Neutrophil (primary cell): ENCODE results near the gene ABCB11.

Experiments used
- H3K27ac ChIP-seq: fragments of 200-600 bp; sonication (generic); 2 replicates; pipeline ENCODE4 v1.5.1; 2016; ENCODE audit warnings: mild to moderate bottlenecking, moderate library complexity
- H3K27me3 ChIP-seq: fragments of 200-600 bp; sonication (generic); 2 replicates; pipeline ENCODE4 v1.6.0; 2016; ENCODE audit warnings: mild to moderate bottlenecking
- H3K36me3 ChIP-seq: fragments of 200-600 bp; sonication (generic); 2 replicates; pipeline ENCODE4 v1.5.1; 2017
- H3K4me1 ChIP-seq, 2 experiments: fragments of 200-600 bp in 1 of 2; sonication (generic) in 1 of 2; 1 replicate in 1 of 2; 2 replicates in 1 of 2; pipeline versions ENCODE4 v1.5.1 to v1.6.1; 2013 to 2016; ENCODE audit warnings: low read depth in 1 of 2, low read length in 1 of 2, mild to moderate bottlenecking in 1 of 2, moderate library complexity in 1 of 2; ENCODE audit not compliant: control insufficient read depth in 1 of 2, insufficient read depth in 1 of 2
- H3K4me3 ChIP-seq, 2 experiments: fragments of 200-600 bp in 1 of 2; sonication (generic) in 1 of 2; 1 replicate in 1 of 2; 2 replicates in 1 of 2; pipeline ENCODE4 v1.5.1; 2013 to 2016; ENCODE audit warnings: low read depth in 1 of 2, low read length in 1 of 2, mild to moderate bottlenecking in 1 of 2, moderate library complexity in 1 of 2
- H3K9me3 ChIP-seq: fragments of 200-600 bp; sonication (generic); 2 replicates; pipeline ENCODE4 v1.5.1; 2016
- TF ChIP-seq, protein P1 (sequence below): fragments of 200-600 bp; sonication (generic); IDR thresholded peaks from 2 replicates; pipeline ENCODE4 v1.5.1; 2016; ENCODE audit warnings: antibody characterized with exemption

ABCB11 gene

DNA sequence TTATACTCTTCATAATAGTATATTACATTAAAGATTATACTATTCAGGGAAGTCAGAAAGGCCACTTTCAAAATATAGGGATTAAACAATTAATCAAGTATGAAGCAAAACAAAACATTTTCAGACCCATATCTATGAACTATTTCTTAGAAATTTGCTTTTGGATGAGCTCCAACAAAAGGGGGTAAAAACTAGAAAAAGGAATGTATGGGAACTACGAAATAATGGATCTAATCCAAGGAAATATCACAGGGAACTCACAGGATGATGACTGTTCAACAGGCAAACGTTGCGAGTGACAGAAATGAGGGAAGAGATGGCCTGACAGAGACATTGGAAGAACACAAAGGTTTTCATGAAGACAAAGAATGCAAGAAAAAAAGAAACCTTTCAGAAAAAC lies 102.1 kb downstream of the ABCB11 start:
- H3K36me3 ChIP-seq: no peaks in the 10 kb centered on the region

DNA sequence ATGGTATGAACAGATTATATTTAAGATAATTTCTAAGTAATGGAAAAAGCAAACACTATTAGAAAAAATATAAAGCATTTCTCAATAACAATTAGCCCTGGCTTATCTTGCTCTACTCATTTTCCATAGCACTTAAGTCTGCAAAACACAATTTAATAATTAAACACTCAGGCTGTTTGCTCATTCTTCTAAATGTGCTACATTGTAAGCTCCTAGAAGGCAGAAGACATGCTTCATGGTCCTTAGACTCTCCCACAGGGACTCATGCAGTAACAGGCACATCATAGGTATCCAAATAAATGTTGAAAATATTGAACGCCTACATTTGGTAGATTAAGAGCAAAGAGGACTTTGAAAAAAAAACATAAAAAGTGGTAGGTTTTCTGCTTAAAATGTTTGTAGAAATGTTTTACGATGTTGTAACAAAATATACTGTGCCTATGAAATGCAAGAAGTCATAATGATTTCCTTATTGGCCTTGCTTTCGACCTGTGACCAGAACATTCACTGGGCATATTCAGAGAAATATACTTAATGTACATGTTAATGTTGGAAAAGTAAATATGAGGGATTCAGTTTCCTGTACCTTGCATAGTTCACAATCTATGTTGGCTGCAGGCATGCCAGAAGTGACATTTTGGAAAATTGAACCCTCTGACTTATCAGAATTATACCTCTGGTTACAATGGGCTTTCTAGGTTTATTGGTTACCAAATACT lies 102.9 kb downstream of the ABCB11 start:
- no peaks in the 10 kb centered on the region for H3K36me3 ChIP-seq

More for the DNA sequence above, 102.1 kb downstream of the ABCB11 start:
- Histone ChIP-seq H3K4me1 (no peaks in the 10 kb centered on the region), H3K9me3 (no peaks in the 10 kb centered on the region), H3K27ac (no peak overlapping the region), H3K4me3 (no peak overlapping the region), H3K27me3 (peaks cover 7% of the 10 kb centered on the region)
- TF ChIP-seq, protein P1, sequence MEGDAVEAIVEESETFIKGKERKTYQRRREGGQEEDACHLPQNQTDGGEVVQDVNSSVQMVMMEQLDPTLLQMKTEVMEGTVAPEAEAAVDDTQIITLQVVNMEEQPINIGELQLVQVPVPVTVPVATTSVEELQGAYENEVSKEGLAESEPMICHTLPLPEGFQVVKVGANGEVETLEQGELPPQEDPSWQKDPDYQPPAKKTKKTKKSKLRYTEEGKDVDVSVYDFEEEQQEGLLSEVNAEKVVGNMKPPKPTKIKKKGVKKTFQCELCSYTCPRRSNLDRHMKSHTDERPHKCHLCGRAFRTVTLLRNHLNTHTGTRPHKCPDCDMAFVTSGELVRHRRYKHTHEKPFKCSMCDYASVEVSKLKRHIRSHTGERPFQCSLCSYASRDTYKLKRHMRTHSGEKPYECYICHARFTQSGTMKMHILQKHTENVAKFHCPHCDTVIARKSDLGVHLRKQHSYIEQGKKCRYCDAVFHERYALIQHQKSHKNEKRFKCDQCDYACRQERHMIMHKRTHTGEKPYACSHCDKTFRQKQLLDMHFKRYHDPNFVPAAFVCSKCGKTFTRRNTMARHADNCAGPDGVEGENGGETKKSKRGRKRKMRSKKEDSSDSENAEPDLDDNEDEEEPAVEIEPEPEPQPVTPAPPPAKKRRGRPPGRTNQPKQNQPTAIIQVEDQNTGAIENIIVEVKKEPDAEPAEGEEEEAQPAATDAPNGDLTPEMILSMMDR: no peak

DNA sequence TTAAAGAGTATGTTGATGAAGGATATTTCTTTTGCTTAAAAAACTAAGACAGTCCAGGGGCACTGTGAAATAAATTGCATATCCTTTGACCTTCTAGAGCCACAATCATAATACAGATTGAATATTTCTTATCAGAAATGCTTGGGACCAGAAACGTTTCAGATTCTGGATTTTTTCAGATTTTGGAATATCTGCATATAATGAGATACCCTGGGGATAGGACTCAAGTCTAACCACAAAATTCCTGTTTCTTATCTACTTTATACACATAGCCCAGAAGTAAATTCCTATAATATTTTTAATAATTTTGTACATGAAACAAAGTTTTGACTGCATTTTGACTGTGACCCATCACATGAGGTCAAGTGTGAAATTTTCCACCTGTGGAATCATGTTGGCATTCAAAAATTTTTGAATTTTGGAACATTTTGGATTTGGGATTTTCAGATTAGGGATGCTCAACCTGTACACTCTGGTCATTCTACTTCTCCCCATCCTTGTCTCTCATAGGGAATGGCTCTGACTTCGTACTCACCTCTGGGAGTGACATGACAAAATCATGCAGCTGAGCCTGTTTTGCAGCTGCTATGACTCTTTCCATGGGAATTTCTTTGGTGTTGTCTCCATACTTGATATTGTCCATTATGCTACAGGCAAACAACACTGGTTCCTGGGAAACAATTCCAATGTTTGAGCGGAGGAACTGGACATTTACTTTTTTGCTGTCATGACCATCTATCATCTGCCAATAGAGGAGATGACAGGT lies 104.3 kb downstream of the ABCB11 start:
- Histone ChIP-seq H3K27ac (no peak overlapping the region), H3K36me3 (no peaks in the 10 kb centered on the region), H3K27me3 (peaks cover 7% of the 10 kb centered on the region), H3K4me3 (no peak overlapping the region), H3K9me3 (no peaks in the 10 kb centered on the region), H3K4me1 (no peaks in the 10 kb centered on the region)
- TF ChIP-seq, protein P1: no peak

More for the DNA sequence above, 102.9 kb downstream of the ABCB11 start:
- H3K9me3 ChIP-seq: no peaks in the 10 kb centered on the region
- H3K27me3 ChIP-seq: peaks cover 7% of the 10 kb centered on the region
- TF ChIP-seq, protein P1: no peak
- H3K27ac ChIP-seq: no peak overlapping the region
- no peaks in the 10 kb centered on the region for H3K4me1 ChIP-seq
- H3K4me3 ChIP-seq: no peak overlapping the region

DNA sequence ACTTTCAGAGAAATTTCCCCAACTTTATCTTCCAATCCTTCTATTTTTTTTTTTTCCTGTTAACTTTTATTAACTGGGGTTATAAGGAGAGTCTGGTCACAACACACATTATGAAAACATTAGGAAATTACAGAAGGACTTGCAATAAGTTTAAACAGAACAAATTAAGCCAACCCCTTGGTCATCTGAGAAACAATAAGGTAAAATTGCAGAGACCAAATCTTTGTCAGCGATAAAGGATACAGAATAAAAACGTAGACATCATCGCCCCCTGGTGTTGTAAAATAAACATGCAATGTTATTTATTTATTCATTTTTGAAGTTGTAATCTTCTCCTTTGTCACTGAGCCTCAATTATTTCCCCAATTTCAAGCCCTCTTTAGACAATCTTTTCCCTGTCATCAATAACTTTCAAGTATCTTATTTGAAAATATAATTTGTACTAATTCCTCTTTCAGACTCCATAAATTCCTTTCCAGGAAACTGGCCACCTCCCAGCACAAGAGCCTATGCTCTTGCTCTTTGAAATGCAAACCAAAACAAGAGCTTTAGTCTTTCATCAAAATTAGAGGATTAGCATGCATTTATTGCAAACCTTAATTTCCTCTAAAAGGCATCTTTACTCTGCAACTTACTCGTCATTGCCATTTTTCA lies 110.5 kb downstream of the ABCB11 start:
- Histone ChIP-seq H3K9me3 (no peaks in the 10 kb centered on the region), H3K27ac (no peak overlapping the region), H3K36me3 (no peaks in the 10 kb centered on the region), H3K27me3 (no peaks in the 10 kb centered on the region), H3K4me1 (no peaks in the 10 kb centered on the region), H3K4me3 (no peak overlapping the region)
- TF ChIP-seq, protein P1: peak; percentile 21

DNA sequence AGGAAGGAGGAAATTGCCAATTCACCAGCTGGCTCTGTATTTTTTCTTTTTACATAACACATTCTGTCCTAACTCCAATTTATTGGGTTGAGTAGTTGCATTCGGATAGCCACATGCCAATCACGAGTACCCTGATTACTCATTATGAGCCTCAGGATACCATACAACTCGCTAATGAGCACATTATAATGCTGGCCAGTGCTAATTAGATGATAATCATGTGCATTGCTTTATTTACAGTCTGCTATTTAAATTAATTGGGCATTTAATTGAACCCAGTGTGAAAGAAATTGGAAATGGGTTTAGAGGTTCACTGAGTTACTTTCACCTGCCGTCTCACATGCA lies 114.8 kb downstream of the ABCB11 start:
- Histone ChIP-seq H3K4me1 (peaks cover 4 to 8% of the 10 kb centered on the region in 2 experiments), H3K27ac (no peak overlapping the region), H3K27me3 (peaks cover 28% of the 10 kb centered on the region), H3K36me3 (no peaks in the 10 kb centered on the region), H3K4me3 (no peak overlapping the region), H3K9me3 (no peaks in the 10 kb centered on the region)
- TF ChIP-seq, protein P1: no peak
